Transverse colon (tissue), 4 donors: Measurements from ENCODE around the gene MLLT10. TPM values are rescaled to one million over a fixed set of nuclear protein-coding genes. Genes with fewer than 3 reads are reported as not detected.

ENCODE experiments used
- DNase-seq: peaks from one replicate; pipeline ENCODE4 v3.0.0-alpha.2; 2019
- H3K27ac ChIP-seq, 4 donors: fragments of 200-600 bp; sonication (generic); 2 replicates each; pipeline ENCODE4 v1.5.1; 2016 to 2018; ENCODE audit warnings: inconsistent platforms in 4 of 4
- H3K27me3 ChIP-seq: fragments of 200-600 bp; sonication (generic); 2 replicates; pipeline ENCODE4 v1.5.1; 2017; ENCODE audit warnings: inconsistent platforms
- H3K36me3 ChIP-seq, 4 donors: fragments of 200-600 bp; sonication (generic); 2 replicates each; pipeline ENCODE4 v1.5.1; 2017 to 2019; ENCODE audit warnings: inconsistent platforms in 4 of 4
- H3K4me1 ChIP-seq, 4 donors: fragments of 200-600 bp; sonication (generic); 2 replicates each; pipeline ENCODE4 v1.5.1; 2017 to 2020; ENCODE audit warnings: inconsistent platforms in 4 of 4
- H3K4me3 ChIP-seq, 4 donors: fragments of 200-600 bp; sonication (generic); 1 replicate in 1 of 4; 2 replicates in 3 of 4; pipeline versions ENCODE4 v1.5.1 to v1.6.1; 2017 to 2019; ENCODE audit warnings: inconsistent platforms in 4 of 4
- H3K9me3 ChIP-seq, 2 donors: fragments of 200-600 bp; sonication (generic); 2 replicates each; pipeline ENCODE4 v1.5.1; 2017 to 2019; ENCODE audit warnings: inconsistent platforms in 2 of 2
- CTCF ChIP-seq, 5 experiments: fragments of 200-600 bp in 3 of 5; fragments of 450-650 bp in 2 of 5; sonication (generic) in 3 of 5; IDR thresholded peaks; 1 replicate in 2 of 5; 2 replicates in 3 of 5; pipeline ENCODE4 v1.5.1; 2016 to 2017; ENCODE audit warnings: antibody characterized with exemption in 5 of 5, inconsistent platforms in 3 of 5, mild to moderate bottlenecking in 2 of 5, moderate library complexity in 1 of 5
- EP300 ChIP-seq: sonication (generic); formaldehyde crosslinking; IDR thresholded peaks from one replicate; pipeline ENCODE4 v1.6.1; 2017; ENCODE audit warnings: antibody characterized with exemption, low read depth
- POLR2A ChIP-seq: fragments of 450-650 bp; IDR thresholded peaks from one replicate; pipeline ENCODE4 v1.6.1; 2016; ENCODE audit warnings: antibody characterized with exemption, mild to moderate bottlenecking, moderate library complexity
- POLR2AphosphoS5 ChIP-seq, 3 donors: sonication (generic); formaldehyde crosslinking; IDR thresholded peaks; one replicate each; pipeline ENCODE4 v1.6.1; 2016; ENCODE audit warnings: antibody characterized with exemption in 3 of 3
- WGBS, 2 donors: methylation state at CpG; one replicate each; pipeline ENCODE4 v1.1.5; 2018; ENCODE audit warnings: low coverage in 1 of 2; 5-methylcytosine and 5-hydroxymethylcytosine counted together
- in situ Hi-C, 4 donors: fragments of 200-750 bp; cut with MboI; loops; one replicate each; pipeline versions ENCODE4 v1.15.0 to v1.15.1; 2017; ENCODE audit warnings: low sequenced_read_pairs in 3 of 4, low pct_ligation_motif_present in 1 of 4, low pct_unique_long_range_greater_than_20kb in 1 of 4
- intact Hi-C: fragments of 100-400 bp; cut with DNase I; formaldehyde crosslinking; loops from one replicate; pipeline ENCODE4 v1.15.1; 2023; ENCODE audit warnings: low total_unique reads
- total RNA-seq, 4 donors: library from RNA; depleted of rRNA; stranded (reverse); fragments of >200 nt; gene quantifications; one replicate each; pipeline ENCODE4 v1.1.0, GENCODE V29; 2016

Gene MLLT10
- total RNA-seq, 4 donors from 2014 or later = 12.0 to 43.0 (median 28.5) TPM

- in situ Hi-C loops = no loop called here
- 77 to 78% methylated on average over 1 of the region's 1 CpG for WGBS, 2 donors
- H3K36me3 ChIP-seq = no peaks in the 10 kb centered on the region
Observed at GRCh38 chr10:21600804-21601433, 66.9 kb downstream of the MLLT10 start.

GRCh38 chr10:21602313-21602712, 68.3 kb downstream of the MLLT10 start:
- no peaks in the 10 kb centered on the region for H3K9me3 ChIP-seq
- in situ Hi-C loops = no loop called here
- 86% methylated on average over 1 of the region's 1 CpG for WGBS, 2 donors
- no peaks in the 10 kb centered on the region for H3K27me3 ChIP-seq
- no peak overlapping the region for H3K4me3 ChIP-seq
- peaks cover 0 to 4% (median 0%) of the 10 kb centered on the region in 4 donors for H3K4me1 ChIP-seq
- H3K36me3 ChIP-seq = no peaks in the 10 kb centered on the region
- intact Hi-C loops = no loop called here
- H3K27ac ChIP-seq = no peak overlapping the region
- no peak for TF ChIP-seq CTCF (IDR thresholded peaks at IDR 0.05)
- no peak for TF ChIP-seq POLR2AphosphoS5 (IDR thresholded peaks at IDR 0.05)
- no peak for TF ChIP-seq EP300
- TF ChIP-seq POLR2A = no peak
- no peak for DNase-seq

More at GRCh38 chr10:21600804-21601433, 66.9 kb downstream of the MLLT10 start:
- Histone ChIP-seq H3K4me3 (no peak overlapping the region), H3K27ac (no peak overlapping the region), H3K27me3 (no peaks in the 10 kb centered on the region), H3K4me1 (peaks cover 0 to 4% (median 0%) of the 10 kb centered on the region in 4 donors), H3K9me3 (no peaks in the 10 kb centered on the region)
- intact Hi-C loops = no loop called here
- DNase-seq = no peak
- no peak for TF ChIP-seq POLR2AphosphoS5 (IDR thresholded peaks at IDR 0.05)
- no peak for TF ChIP-seq EP300
- TF ChIP-seq CTCF (IDR thresholded peaks at IDR 0.05) = no peak
- no peak for TF ChIP-seq POLR2A

- no peak for DNase-seq
- peaks cover 0 to 4% (median 0%) of the 10 kb centered on the region in 4 donors for H3K4me1 ChIP-seq
- H3K36me3 ChIP-seq = no peaks in the 10 kb centered on the region
- in situ Hi-C loops (no loop called here), intact Hi-C loops (no loop called here)
- H3K9me3 ChIP-seq = peaks cover 0 to 10% of the 10 kb centered on the region in 2 donors
- TF ChIP-seq POLR2A (no peak), CTCF (IDR thresholded peaks at IDR 0.05) (no peak), POLR2AphosphoS5 (IDR thresholded peaks at IDR 0.05) (no peak), EP300 (no peak)
- H3K27me3 ChIP-seq = no peaks in the 10 kb centered on the region
- no peak overlapping the region for H3K27ac ChIP-seq
- no peak overlapping the region for H3K4me3 ChIP-seq
Observed at GRCh38 chr10:21603721-21604120, 69.7 kb downstream of the MLLT10 start.

GRCh38 chr10:21604651-21605050, 70.6 kb downstream of the MLLT10 start:
- H3K36me3 ChIP-seq = no peaks in the 10 kb centered on the region
- intact Hi-C loops = no loop called here
- no peak for TF ChIP-seq CTCF (IDR thresholded peaks at IDR 0.05)
- TF ChIP-seq EP300 = no peak
- TF ChIP-seq POLR2A = no peak
- no peak for TF ChIP-seq POLR2AphosphoS5 (IDR thresholded peaks at IDR 0.05)

More at GRCh38 chr10:21604651-21605050, 70.6 kb downstream of the MLLT10 start:
- DNase-seq = no peak
- Histone ChIP-seq H3K4me1 (peaks cover 0 to 4% (median 0%) of the 10 kb centered on the region in 4 donors), H3K9me3 (peaks cover 0 to 10% of the 10 kb centered on the region in 2 donors), H3K27ac (no peak overlapping the region), H3K4me3 (no peak overlapping the region), H3K27me3 (no peaks in the 10 kb centered on the region)
- WGBS, 2 donors = 56 to 81% methylated on average over 2 of the region's 2 CpGs
- in situ Hi-C loops = no loop called here
